Stimulated activated CD8-positive, alpha-beta memory T cell treated with anti-CD3 and anti-CD28 coated beads, Interleukin-2, amount 100 ng/mL, for 1 hour (primary cell): ENCODE measurements around the gene SPC24.
"Not testable (repeated sequence)": the region's sequence is repeated elsewhere in the genome, so short reads cannot be mapped to it uniquely, and the experiment has no call there.

Experiments used
- DNase-seq, 2 donors: peaks; one replicate each; pipeline ENCODE4 v3.0.0-alpha.2; 2020; ENCODE audit warnings: low read depth in 2 of 2

SPC24 gene

GRCh38 chr19:11164879-11165406 lies 9.4 kb upstream of the SPC24 start:
- no peak for DNase-seq

DNA sequence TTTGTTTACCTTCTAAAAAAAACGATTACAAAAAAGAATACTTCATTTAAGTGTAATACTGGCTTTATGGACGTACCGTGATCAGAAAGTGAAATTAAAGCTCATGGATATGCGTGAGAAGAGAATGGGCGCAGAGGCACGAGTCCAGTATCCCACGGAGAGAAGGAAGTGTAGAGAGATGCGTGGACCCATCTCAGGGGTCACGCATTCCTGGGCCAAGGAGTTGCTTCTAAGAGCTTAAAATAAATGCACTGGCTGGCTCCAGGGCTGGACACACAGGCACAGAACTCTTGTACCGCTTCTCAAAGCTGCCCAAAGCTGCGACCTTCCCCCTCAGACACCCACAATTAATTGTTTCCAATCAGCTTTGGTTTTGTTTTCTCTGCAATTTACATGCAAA lies 8.7 kb upstream of the SPC24 start:
- DNase-seq, result no peak

DNA sequence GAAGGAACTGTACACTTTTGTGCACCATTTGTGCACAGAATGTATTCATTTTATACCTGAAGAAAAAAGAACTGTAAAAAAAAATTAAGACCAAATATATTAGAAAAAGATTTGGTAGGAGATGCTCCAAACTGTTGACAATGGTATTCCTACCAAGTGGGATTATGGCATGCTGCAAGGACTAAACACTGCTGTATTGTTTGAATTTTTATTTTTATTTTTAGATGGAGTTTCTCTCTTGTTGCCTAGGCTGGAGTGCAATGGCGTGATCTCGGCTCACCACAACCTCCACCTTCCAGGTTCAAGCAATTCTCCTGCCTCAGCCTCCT lies 4.8 kb upstream of the SPC24 start:
- not testable (repeated sequence) for DNase-seq

- no peak for DNase-seq
These were observed 4.2 kb upstream of the SPC24 start for GRCh38 chr19:11159598-11160439.

DNA sequence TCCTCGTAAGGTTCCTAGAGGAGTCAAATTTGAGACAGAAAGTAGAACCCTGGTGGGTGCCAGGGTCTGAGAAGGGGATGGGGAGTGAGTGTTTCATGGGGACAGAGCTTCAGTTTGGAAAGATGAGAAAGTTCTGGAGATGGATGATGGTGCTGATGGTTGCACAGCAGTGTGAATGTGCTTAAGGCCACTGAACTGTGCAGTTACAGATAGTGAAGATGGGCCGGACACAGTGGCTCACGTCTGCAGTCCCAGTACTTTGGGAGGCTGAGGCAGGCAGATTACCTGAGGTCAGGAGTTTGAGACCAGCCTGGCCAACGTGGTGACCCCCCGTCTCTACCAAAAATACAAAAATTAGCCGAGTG lies 917 bp downstream of the SPC24 start:
- DNase-seq, result no peak

DNA sequence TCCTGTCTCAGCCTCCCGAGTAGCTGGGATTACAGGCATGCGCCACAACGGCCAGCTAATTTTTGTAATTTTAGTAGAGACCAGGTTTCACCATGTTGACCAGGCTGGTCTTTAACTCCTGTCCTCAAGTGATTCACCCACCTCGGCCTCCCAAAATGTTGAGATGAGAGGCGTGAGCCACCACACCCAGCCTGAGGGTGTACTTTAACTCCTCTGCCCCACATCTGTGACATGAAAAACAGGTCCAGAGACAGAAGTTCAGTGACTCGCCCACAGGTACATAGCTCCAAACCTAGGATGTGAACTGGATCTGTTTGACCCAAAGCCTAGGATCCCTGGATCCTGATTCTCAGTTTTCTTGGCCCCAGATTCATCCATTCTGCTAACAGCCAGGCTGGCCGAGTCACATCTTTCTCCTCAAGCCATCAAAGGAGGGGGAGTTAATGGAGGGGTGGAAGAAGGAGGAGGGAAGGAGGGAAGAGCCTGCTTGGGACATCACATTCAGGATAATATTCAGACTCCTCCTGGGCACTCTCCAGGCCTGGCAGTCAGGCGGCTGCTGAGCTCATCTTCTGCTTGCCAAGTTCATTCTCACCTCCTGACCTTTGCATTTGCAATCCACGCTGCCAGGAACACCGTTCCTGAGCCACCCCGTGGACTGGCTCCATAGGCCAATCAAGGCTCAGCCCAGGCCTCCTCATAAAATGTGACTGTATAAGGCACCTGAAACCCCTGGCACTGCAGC lies 3.1 kb downstream of the SPC24 start:
- no peak for DNase-seq

GRCh38 chr19:11151181-11151580 lies 4.4 kb downstream of the SPC24 start:
- DNase-seq, result no peak

GRCh38 chr19:11148001-11148400 lies 7.6 kb downstream of the SPC24 start:
- DNase-seq, result no peak

GRCh38 chr19:11145536-11145924 lies 10.1 kb downstream of the SPC24 start:
- DNase-seq, result no peak

DNA sequence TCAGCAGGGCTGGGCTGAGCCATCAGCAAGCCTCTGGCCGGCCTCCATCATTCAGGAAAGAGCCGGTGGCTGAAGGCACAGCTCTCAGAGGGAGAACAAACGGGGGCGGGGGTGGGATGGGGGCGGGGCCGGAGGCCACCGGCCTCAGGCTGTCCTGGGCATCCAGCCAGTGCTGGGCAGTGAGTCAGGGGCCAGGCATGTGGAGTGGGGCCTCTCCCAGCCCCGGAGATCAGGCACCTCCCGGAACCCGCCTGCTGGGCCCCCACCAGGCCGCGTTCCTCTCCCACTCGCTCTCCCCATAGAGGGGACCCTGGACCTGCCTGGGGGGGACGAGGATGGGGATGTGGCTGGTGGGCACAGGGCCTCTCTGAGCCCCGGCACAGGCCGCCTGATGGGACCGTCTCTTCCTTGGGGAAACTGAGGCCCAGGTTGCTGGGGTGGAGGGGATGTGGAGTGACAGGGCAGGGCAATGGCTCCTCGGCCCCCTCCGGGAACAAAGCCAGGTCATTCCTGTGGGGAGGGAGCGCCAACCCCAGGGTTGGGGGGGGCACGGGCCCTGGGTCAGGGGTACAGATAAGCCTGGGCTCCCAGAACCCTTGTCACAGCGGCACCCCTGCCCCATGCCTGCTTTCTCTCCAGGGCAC lies 12.9 kb downstream of the SPC24 start:
- no peak for DNase-seq

GRCh38 chr19:11141937-11142527 lies 13.6 kb downstream of the SPC24 start:
- no peak for DNase-seq

GRCh38 chr19:11140896-11141295 lies 14.7 kb downstream of the SPC24 start:
- no peak for DNase-seq

- not testable (repeated sequence) for DNase-seq
These were observed 15.5 kb downstream of the SPC24 start for GRCh38 chr19:11140023-11140538.

DNA sequence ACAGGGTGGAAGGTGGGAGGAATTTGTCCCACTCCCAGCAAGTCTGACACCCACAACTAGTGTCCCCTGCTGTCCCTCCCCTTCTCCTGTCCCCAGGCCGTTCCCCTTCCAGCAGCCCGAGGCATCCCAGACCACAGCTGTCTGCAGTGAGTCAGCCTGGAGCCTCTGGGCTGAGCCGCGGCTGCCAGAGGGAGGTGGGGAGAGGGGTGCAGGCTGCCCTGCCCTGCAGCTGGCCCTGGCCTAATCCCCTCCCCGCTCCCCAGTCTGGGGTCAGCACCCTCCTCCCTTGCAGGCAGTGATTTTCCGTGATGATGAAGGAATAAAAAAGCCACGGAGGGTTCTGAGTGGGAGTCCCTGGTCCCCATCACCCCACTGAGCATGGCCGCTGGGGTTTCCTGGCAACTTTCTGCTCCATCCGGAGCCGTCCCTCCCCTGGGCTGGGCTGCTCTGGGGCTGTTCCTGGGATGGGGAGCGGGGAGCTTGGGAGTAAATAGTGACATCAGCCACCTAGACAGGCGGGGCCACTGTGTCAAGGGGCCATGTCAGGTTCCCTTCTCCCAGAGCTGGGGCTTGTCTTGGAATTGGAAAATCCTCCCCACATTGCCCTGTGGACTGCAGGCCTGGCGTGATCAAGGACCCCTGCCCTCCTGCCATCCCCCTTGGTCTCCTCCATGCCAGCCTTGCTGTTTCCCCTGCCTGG lies 16.8 kb downstream of the SPC24 start:
- no peak for DNase-seq

- DNase-seq, result peak in 1 of 2 donors; percentile 21
These were observed 17.8 kb downstream of the SPC24 start for GRCh38 chr19:11137542-11138384.

DNA sequence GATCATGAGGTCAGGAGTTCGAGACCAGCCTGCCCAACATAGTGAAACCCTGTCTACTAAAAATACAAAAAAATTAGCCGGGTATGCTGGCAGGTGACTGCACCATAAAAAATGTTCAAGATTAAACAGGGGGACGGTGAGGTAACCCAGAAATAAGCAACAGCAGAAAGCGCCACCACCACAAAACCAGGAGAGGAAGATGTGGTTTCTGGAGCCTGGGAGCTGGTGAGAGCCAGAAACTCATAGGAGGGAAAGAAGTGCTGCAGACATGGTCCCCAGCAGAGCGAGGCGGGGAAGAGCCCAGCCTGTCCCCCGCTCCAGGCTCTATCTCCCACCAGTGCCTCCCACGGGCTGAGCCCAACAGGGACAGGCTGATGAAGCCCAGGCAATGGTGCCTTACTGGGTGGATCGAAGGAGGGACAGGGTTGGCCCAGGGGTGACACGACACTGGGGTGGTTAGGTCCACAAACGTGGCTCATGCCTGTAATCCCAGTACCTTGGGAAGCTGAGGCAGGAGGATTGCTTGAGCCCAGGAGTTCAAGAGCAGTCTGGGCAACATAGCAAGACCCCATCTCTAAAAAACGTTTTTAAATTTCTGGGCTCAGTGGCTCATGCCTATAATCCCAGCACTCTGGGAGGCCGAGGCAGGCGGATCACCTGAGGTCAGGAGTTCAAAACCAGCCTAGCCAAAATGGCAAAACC lies 19.0 kb downstream of the SPC24 start:
- DNase-seq, result no peak

DNA sequence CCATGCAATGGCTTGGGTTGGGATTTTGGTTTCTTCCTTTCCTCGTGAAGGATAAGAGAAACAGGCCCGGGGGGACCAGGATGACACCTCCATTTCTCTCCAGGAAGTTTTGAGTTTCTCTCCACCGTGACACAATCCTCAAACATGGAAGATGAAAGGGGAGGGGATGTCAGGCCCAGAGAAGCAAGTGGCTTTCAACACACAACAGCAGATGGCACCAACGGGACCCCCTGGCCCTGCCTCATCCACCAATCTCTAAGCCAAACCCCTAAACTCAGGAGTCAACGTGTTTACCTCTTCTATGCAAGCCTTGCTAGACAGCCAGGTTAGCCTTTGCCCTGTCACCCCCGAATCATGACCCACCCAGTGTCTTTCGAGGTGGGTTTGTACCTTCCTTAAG lies 24.1 kb downstream of the SPC24 start:
- DNase-seq, result no peak

- DNase-seq, result peak; percentile 34 to 47
These were observed 24.6 kb downstream of the SPC24 start for GRCh38 chr19:11130824-11131455.

DNA sequence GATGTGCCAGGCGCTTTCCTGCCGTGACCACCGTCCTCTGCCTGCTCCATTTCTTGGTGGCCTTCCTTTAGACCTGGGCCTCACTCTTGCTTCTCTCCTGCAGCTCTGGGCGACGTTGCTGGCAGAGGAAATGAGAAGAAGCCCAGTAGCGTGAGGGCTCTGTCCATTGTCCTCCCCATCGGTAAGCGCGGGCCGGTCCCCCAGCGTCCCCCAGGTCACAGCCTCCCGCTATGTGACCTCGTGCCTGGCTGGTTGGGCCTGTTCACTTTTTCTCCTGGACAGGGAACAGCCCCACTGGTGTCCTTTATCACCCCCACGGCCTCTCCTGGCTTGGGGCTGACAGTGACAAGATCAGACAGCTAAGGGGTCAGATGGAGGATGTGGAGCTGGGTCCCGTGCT lies 27.7 kb downstream of the SPC24 start:
- no peak for DNase-seq
